H1 (cell line): ENCODE measurements around the gene MIF. TPM values are rescaled to one million over a fixed set of nuclear protein-coding genes. Genes with fewer than 3 reads are reported as not detected.
A peak's percentile ranks its signal among the peaks of the same experiment; 100 is the strongest.

ENCODE experiments used
- CTCF ChIA-PET: fragments of 300-600 bp; sonication (Branson Sonifier 250); formaldehyde crosslinking; loops from one replicate; lab custom pipeline; 2021; ENCODE audit not compliant: partially characterized antibody; lab: Charles Lee
- POLR2A ChIA-PET: fragments of 300-600 bp; sonication (Branson Sonifier 250); formaldehyde crosslinking; loops from one replicate; lab custom pipeline; 2021; ENCODE audit warnings: inconsistent platforms; ENCODE audit not compliant: partially characterized antibody; lab: Charles Lee
- DNase-seq, 2 experiments: peaks; one replicate each; pipeline versions ENCODE4 v3.0.0 to v3.0.0-alpha.2; 2010 to 2022; ENCODE audit warnings: low spot score in 2 of 2, low read depth in 1 of 2, mixed read lengths in 1 of 2
- FAIRE-seq: peaks from 2 replicates; lab custom pipeline; 2011; peaks lifted over from hg19 to GRCh38; lab: Jason Lieb, UNC
- H2AFZ ChIP-seq: 2 replicates; pipeline ENCODE4 v1.8.1; 2012; ENCODE audit warnings: low read length, inconsistent platforms
- H2AK5ac ChIP-seq: 2 replicates; pipeline ENCODE4 v1.6.1; 2013; ENCODE audit warnings: low read depth, low read length
- H2BK120ac ChIP-seq: replicated peaks from 2 replicates; pipeline ENCODE3; 2013; ENCODE audit warnings: low read depth, low read length, inconsistent platforms
- H2BK12ac ChIP-seq: 2 replicates; pipeline ENCODE4 v1.6.1; 2013; ENCODE audit warnings: low read depth, low read length
- H2BK15ac ChIP-seq: 2 replicates; pipeline ENCODE4 v1.6.1; 2013; ENCODE audit warnings: low read length
- H2BK20ac ChIP-seq: 2 replicates; pipeline ENCODE4 v1.6.1; 2013; ENCODE audit warnings: low read length
- H2BK5ac ChIP-seq: 2 replicates; pipeline ENCODE4 v1.6.1; 2013; ENCODE audit warnings: low read depth, low read length
- H3K14ac ChIP-seq: 2 replicates; pipeline ENCODE4 v1.6.1; 2013; ENCODE audit warnings: inconsistent platforms; ENCODE audit not compliant: insufficient read length
- H3K18ac ChIP-seq: 2 replicates; pipeline ENCODE4 v1.6.1; 2013; ENCODE audit warnings: low read length; ENCODE audit errors: extremely low read depth
- H3K23ac ChIP-seq: 2 replicates; pipeline ENCODE4 v1.6.1; 2013; ENCODE audit warnings: inconsistent platforms; ENCODE audit not compliant: insufficient read length
- H3K23me2 ChIP-seq: 2 replicates; pipeline ENCODE4 v1.6.1; 2013; ENCODE audit warnings: low read depth, low read length
- H3K27ac ChIP-seq: 2 replicates; pipeline ENCODE4 v1.6.1; 2011; ENCODE audit warnings: low read depth, low read length, inconsistent platforms
- H3K27me3 ChIP-seq, 4 experiments: replicated peaks in 1 of 4; 1 replicate in 1 of 4; 2 replicates in 3 of 4; pipeline versions ENCODE4 v1.6.1 to v1.8.1; 2011 to 2013; ENCODE audit warnings: low read length in 3 of 4, mild to moderate bottlenecking in 3 of 4, inconsistent platforms in 2 of 4, mixed read lengths in 2 of 4, moderate library complexity in 1 of 4; ENCODE audit not compliant: control insufficient read depth in 3 of 4, insufficient read depth in 3 of 4; ENCODE audit errors: extremely low read depth in 1 of 4
- H3K36me3 ChIP-seq, 4 experiments: 2 replicates each; pipeline versions ENCODE4 v1.6.1 to v1.8.1; 2011 to 2013; ENCODE audit warnings: mild to moderate bottlenecking in 4 of 4, low read length in 3 of 4, moderate library complexity in 2 of 4, control low read depth in 1 of 4, inconsistent platforms in 1 of 4; ENCODE audit not compliant: insufficient read depth in 4 of 4, control insufficient read depth in 2 of 4
- H3K4ac ChIP-seq: replicated peaks from 2 replicates; pipeline ENCODE3; 2013; ENCODE audit warnings: low read length, low read depth, mixed read lengths, inconsistent platforms; ENCODE audit not compliant: insufficient read length
- H3K4me1 ChIP-seq, 4 experiments: replicated peaks in 1 of 4; 1 replicate in 1 of 4; 2 replicates in 3 of 4; pipeline versions ENCODE4 v1.6.1 to v1.8.1; 2011 to 2013; ENCODE audit warnings: low read length in 3 of 4, inconsistent platforms in 2 of 4, mixed read lengths in 1 of 4; ENCODE audit not compliant: insufficient read depth in 4 of 4, control insufficient read depth in 3 of 4
- H3K4me2 ChIP-seq, 2 experiments: 2 replicates each; pipeline versions ENCODE4 v1.6.1 to v1.8.1; 2011 to 2013; ENCODE audit warnings: low read depth in 2 of 2, low read length in 2 of 2, control low read depth in 1 of 2, inconsistent platforms in 1 of 2, mild to moderate bottlenecking in 1 of 2; ENCODE audit not compliant: insufficient read depth in 1 of 2
- H3K4me3 ChIP-seq, 4 experiments: fragments of 200-600, 300-600 bp in 1 of 4; sonication (generic), shearing (Covaris generic), sonication (Bioruptor Twin) in 1 of 4; 2 replicates each; pipeline versions ENCODE4 v1.5.1 to v1.8.1; 2011 to 2016; ENCODE audit warnings: low read length in 4 of 4, low read depth in 3 of 4, control low read depth in 2 of 4, inconsistent platforms in 2 of 4, mild to moderate bottlenecking in 2 of 4, mixed read lengths in 1 of 4, moderate library complexity in 1 of 4; ENCODE audit not compliant: insufficient read depth in 2 of 4; ENCODE audit errors: extremely low read depth in 1 of 4
- H3K56ac ChIP-seq: replicated peaks from 2 replicates; pipeline ENCODE3; 2013; ENCODE audit warnings: low read depth, mild to moderate bottlenecking, mixed read lengths, low read length, inconsistent platforms; ENCODE audit not compliant: insufficient read length
- H3K79me1 ChIP-seq: 2 replicates; pipeline ENCODE4 v1.6.1; 2013; ENCODE audit warnings: low read depth, low read length, control low read depth
- H3K79me2 ChIP-seq, 2 experiments: 2 replicates each; pipeline versions ENCODE4 v1.6.1 to v1.8.1; 2012 to 2013; ENCODE audit warnings: low read length in 2 of 2, mild to moderate bottlenecking in 2 of 2, inconsistent platforms in 1 of 2; ENCODE audit not compliant: insufficient read depth in 2 of 2, control insufficient read depth in 1 of 2
- H3K9ac ChIP-seq, 4 experiments: replicated peaks in 1 of 4; 1 replicate in 1 of 4; 2 replicates in 3 of 4; pipeline versions ENCODE4 v1.6.1 to v1.8.1; 2011 to 2013; ENCODE audit warnings: low read depth in 3 of 4, low read length in 3 of 4, control low read depth in 2 of 4, mild to moderate bottlenecking in 2 of 4, moderate library complexity in 2 of 4, inconsistent platforms in 1 of 4; ENCODE audit errors: extremely low read depth in 1 of 4
- H3K9me3 ChIP-seq, 2 experiments: 2 replicates each; pipeline versions ENCODE4 v1.6.1 to v1.8.1; 2012 to 2013; ENCODE audit warnings: mild to moderate bottlenecking in 2 of 2, moderate library complexity in 2 of 2, control low read depth in 1 of 2, inconsistent platforms in 1 of 2, low read depth in 1 of 2, low read length in 1 of 2, mixed read lengths in 1 of 2; ENCODE audit not compliant: insufficient read depth in 2 of 2
- H4K20me1 ChIP-seq, 2 experiments: replicated peaks in 1 of 2; 2 replicates each; pipeline versions ENCODE3 to v1.8.1; 2011 to 2013; ENCODE audit warnings: inconsistent platforms in 2 of 2, low read length in 2 of 2, mild to moderate bottlenecking in 1 of 2; ENCODE audit not compliant: insufficient read depth in 2 of 2, control insufficient read depth in 1 of 2
- H4K5ac ChIP-seq: 2 replicates; pipeline ENCODE4 v1.6.1; 2013; ENCODE audit warnings: low read length, low read depth, mixed read lengths, inconsistent platforms; ENCODE audit not compliant: insufficient read length
- H4K8ac ChIP-seq: 2 replicates; pipeline ENCODE4 v1.8.0; 2013; ENCODE audit warnings: mild to moderate bottlenecking, moderate library complexity, low read length, inconsistent platforms; ENCODE audit not compliant: insufficient read depth; ENCODE audit errors: extremely low read depth
- H4K91ac ChIP-seq: replicated peaks from 2 replicates; pipeline ENCODE3; 2013; ENCODE audit warnings: low read length, mixed read lengths, inconsistent platforms; ENCODE audit not compliant: insufficient read length
- CBX5 ChIP-seq: fragments of 300-800, 300-1000 bp; sonication (generic); IDR thresholded peaks from 2 replicates; pipeline ENCODE4 v1.7.1; 2016; ENCODE audit warnings: antibody characterized with exemption, low read length, low read depth
- CEBPB ChIP-seq: IDR thresholded peaks from 2 replicates; pipeline ENCODE4 v1.6.1; 2012; ENCODE audit warnings: low read depth, low read length
- CHD2 ChIP-seq: IDR thresholded peaks from 2 replicates; pipeline ENCODE4 v1.6.1; 2012; ENCODE audit warnings: low read length, improper control_type of control experiment
- GTF2F1 ChIP-seq: IDR thresholded peaks from 2 replicates; pipeline ENCODE4 v1.6.1; 2012; ENCODE audit warnings: low read depth, low read length, improper control_type of control experiment, borderline replicate concordance
- SIX5 ChIP-seq: IDR thresholded peaks from 2 replicates; pipeline ENCODE4 v1.6.1; 2011; ENCODE audit warnings: mild to moderate bottlenecking, low read depth, low read length
- TBP ChIP-seq: IDR thresholded peaks from 2 replicates; pipeline ENCODE4 v1.6.1; 2011; ENCODE audit warnings: low read depth, low read length, improper control_type of control experiment
- TEAD4 ChIP-seq: IDR thresholded peaks from 2 replicates; pipeline ENCODE4 v1.6.1; 2012; ENCODE audit warnings: low read depth, low read length, inconsistent platforms, mixed read lengths
- WGBS, 2 experiments: shearing (Covaris generic) in 1 of 2; methylation state at CpG; one replicate each; pipeline versions ENCODE4 v1.1.6 to v1.1.7; 2013 to 2015; ENCODE audit warnings: low lambda C conversion rate in 2 of 2, mixed read lengths in 2 of 2, inconsistent platforms in 1 of 2, low coverage in 1 of 2, missing lambda C conversion rate in 1 of 2; ENCODE audit not compliant: insufficient replicate concordance in 2 of 2, insufficient coverage in 1 of 2, insufficient read length in 1 of 2; ENCODE audit errors: extremely low coverage in 1 of 2, missing lambda C conversion rate in 1 of 2; 5-methylcytosine and 5-hydroxymethylcytosine counted together
- polyA plus RNA-seq, 7 experiments: library from polyadenylated mRNA; depleted of rRNA in 3 of 7; stranded (reverse) in 5 of 7; unstranded in 2 of 7; fragments of >200 nt in 5 of 7; fragments of 200-250 nt in 2 of 7; gene quantifications; 1 replicate in 5 of 7; 2 replicates in 1 of 7; 4 replicates in 1 of 7; pipeline versions ENCODE4 v1.2.1 to v1.2.3, GENCODE V29; 2011 to 2013; ENCODE audit warnings: missing spikeins in 2 of 7, mixed read lengths in 2 of 7
- total RNA-seq: library from RNA; stranded (reverse); fragmentation: NEBNext Ultra II Directional; extraction: Animal tissue kit (Norgen Biotek cat#: 25700); gene quantifications from 2 replicates; pipeline ENCODE4 v1.2.1, GENCODE V29; 2021
- TF ChIP-seq, protein P1 (sequence below): IDR thresholded peaks from 2 replicates; pipeline ENCODE4 v1.6.1; 2011; ENCODE audit warnings: low read length, improper control_type of control experiment

Gene MIF
- total and polyA plus RNA-seq, 2 of the 8 experiments (the other 6 are each of a cell fraction or from before 2014, with no cell fraction given), result 1,082 to 1,870 TPM

DNA sequence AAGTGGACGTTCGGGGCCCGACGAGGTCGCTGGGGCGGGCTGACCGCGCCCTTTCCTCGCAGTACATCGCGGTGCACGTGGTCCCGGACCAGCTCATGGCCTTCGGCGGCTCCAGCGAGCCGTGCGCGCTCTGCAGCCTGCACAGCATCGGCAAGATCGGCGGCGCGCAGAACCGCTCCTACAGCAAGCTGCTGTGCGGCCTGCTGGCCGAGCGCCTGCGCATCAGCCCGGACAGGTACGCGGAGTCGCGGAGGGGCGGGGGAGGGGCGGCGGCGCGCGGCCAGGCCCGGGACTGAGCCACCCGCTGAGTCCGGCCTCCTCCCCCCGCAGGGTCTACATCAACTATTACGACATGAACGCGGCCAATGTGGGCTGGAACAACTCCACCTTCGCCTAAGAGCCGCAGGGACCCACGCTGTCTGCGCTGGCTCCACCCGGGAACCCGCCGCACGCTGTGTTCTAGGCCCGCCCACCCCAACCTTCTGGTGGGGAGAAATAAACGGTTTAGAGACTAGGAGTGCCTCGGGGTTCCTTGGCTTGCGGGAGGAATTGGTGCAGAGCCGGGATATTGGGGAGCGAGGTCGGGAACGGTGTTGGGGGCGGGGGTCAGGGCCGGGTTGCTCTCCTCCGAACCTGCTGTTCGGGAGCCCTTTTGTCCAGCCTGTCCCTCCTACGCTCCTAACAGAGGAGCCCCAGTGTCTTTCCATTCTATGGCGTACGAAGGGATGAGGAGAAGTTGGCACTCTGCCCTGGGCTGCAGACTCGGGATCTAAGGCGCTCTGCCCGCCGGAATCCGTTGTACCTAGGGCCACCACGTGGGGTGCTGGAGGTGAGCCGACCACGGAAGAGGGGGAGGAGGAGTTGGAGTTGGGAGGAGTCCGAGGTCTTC, 771 bp downstream of the MIF start:
- POLR2A ChIA-PET, result interaction anchor here (0.7 to 3.0 kb wide), 22 partner anchors 9 to 351 kb away, joined by 3 to 31 read pairs (median 5); partner anchors contain the start of genes SLC2A11 and SUSD2
- H2AK5ac ChIP-seq, result no peak overlapping the region
- no peak overlapping the region for H2AFZ ChIP-seq
- TF ChIP-seq TEAD4, result peak; percentile 46; the same call in 1 of the 2 replicates
- TF ChIP-seq GTF2F1, result no peak
- TF ChIP-seq CHD2, result 0 out of 2 replicates have a peak, but pooled peaks have one; percentile 8
- TF ChIP-seq CBX5, result no peak
- TF ChIP-seq TBP, result peak; percentile 22; the same call in 1 of the 2 replicates
- 0 out of 2 replicates have a peak, but pooled peaks have one; percentile 16 for TF ChIP-seq CEBPB
- TF ChIP-seq SIX5, result peak; percentile 34; the same call in 1 of the 2 replicates
- TF ChIP-seq, protein P1, sequence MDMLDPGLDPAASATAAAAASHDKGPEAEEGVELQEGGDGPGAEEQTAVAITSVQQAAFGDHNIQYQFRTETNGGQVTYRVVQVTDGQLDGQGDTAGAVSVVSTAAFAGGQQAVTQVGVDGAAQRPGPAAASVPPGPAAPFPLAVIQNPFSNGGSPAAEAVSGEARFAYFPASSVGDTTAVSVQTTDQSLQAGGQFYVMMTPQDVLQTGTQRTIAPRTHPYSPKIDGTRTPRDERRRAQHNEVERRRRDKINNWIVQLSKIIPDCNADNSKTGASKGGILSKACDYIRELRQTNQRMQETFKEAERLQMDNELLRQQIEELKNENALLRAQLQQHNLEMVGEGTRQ, result peak; percentile 49; the same call in 1 of the 2 replicates

More for the DNA sequence above, 771 bp downstream of the MIF start:
- Histone ChIP-seq H2BK12ac (no peak overlapping the region), H4K8ac (peak overlapping the region; percentile 97), H3K14ac (no peak overlapping the region), H3K36me3 (peaks cover 14 to 20% (median 18%) of the 10 kb centered on the region in 4 experiments), H3K27me3 (peaks cover 0 to 3% (median 1%) of the 10 kb centered on the region in 4 experiments; a peak in 2 of 7 replicates), H3K4ac (peak overlapping the region; percentile 91), H3K27ac (peak overlapping the region; percentile 94), H3K4me1 (peaks cover 9 to 34% (median 15%) of the 10 kb centered on the region in 4 experiments), H3K9ac (peak overlapping the region; percentile 51 to 95 (median 90)), H3K79me1 (no peaks in the 10 kb centered on the region; the same call in none of the 2 replicates), H3K23ac (no peak overlapping the region), H4K20me1 (peaks cover 5 to 11% of the 10 kb centered on the region in 2 experiments), H3K4me3 (peak overlapping the region; percentile 72 to 91 (median 81)), H3K9me3 (peaks cover 7 to 9% of the 10 kb centered on the region in 2 experiments; a peak in 2 of 4 replicates), H3K4me2 (peak overlapping the region; percentile 58 to 86), H4K91ac (peak overlapping the region; percentile 90), H2BK5ac (peak overlapping the region; percentile 97), H3K56ac (peak overlapping the region; percentile 94), H4K5ac (peak overlapping the region; percentile 93), H3K23me2 (peaks cover 6% of the 10 kb centered on the region), H3K18ac (peak overlapping the region; percentile 99), H2BK20ac (no peak overlapping the region), H2BK15ac (no peak overlapping the region), H3K79me2 (peaks cover 0 to 7% of the 10 kb centered on the region in 2 experiments; a peak in 1 of 4 replicates), H2BK120ac (no peak overlapping the region)
- DNase-seq (peak in 1 of 2 experiments; percentile 83), FAIRE-seq (no peak)
- WGBS, 2 experiments, result 2% methylated on average over 50 of the region's 79 CpGs; no CpG with 5 or more reads in 1 of the 2 experiments
- CTCF ChIA-PET, result interaction anchor here (0.6 to 3.1 kb wide), 15 partner anchors 9 to 142 kb away, joined by 3 to 19 read pairs (median 4); partner anchors contain the start of gene SLC2A11
